Measurements from ENCODE around the gene HCST.

DNA sequence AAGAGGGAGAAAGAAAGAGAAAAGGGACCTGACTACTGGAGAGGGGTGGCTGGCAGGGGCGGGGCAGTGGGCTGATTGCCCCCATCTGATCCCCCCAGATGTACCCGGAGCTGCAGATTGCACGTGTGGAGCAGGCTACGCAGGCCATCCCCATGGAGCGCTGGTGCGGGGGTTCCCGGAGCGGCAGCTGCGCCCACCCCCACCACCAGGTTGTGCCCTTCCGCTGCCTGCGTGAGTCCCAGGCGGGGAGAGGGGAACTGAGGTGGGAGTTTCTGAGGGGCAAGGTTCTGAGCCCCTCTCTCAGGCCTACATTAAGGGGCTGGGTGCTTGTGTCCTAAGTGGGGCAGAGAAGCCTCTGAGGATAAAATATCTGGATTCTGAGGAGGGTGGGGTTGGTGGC is 31.5 kb upstream of the HCST start:
- no peak for TF ChIP-seq CTCF (IDR thresholded peaks at IDR 0.05; ENCODE audit: insufficient read depth, low read depth, low read length)
- no peak for TF ChIP-seq EZH2 (IDR thresholded peaks at IDR 0.05; ENCODE audit: insufficient read depth, low read length)
